Measurements from ENCODE around the gene XK. TPM values are rescaled to one million over a fixed set of nuclear protein-coding genes. Genes with fewer than 3 reads are reported as not detected.

XK gene
- polyA plus RNA-seq, 4 donors: 8.7 to 11.0 (median 9.4) TPM

DNA sequence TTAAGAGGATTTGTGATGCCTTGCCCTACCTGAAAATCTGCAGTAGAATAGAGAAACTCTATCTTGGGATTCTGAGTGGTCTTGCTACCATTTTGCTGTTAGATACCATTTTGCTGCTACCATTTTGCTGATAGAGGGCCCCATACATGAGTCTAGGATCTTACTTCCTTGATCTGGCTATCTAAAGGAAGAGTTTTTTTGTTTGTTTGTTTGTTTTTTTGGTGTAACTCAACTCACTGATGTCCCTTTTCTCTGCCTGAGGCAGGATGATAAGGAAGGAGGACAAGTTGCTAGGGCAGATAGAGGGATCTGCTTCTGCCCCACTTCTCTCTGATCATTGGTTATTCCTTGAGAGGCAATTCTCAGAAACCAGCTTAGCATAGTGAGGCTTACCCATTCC lies 31.0 kb downstream of the XK start:
- Histone ChIP-seq H3K27ac (ENCODE audit: low read depth in 1 of 3, low read length in 2 of 3) (no peak overlapping the region), H3K36me3 (ENCODE audit: control insufficient read depth in 3 of 3, insufficient read depth in 2 of 3, low read depth in 1 of 3, low read length in 3 of 3) (no peaks in the 10 kb centered on the region), H3K9me3 (ENCODE audit: control insufficient read depth in 2 of 2, insufficient read depth in 1 of 2, low read depth in 1 of 2, low read length in 1 of 2) (no peaks in the 10 kb centered on the region), H3K27me3 (ENCODE audit: control insufficient read depth in 3 of 3, insufficient read depth in 3 of 3, low read length in 3 of 3) (no peaks in the 10 kb centered on the region), H3K4me1 (ENCODE audit: control insufficient read depth in 3 of 3, insufficient read depth in 2 of 3, low read depth in 1 of 3, low read length in 2 of 3) (no peaks in the 10 kb centered on the region), H3K4me3 (ENCODE audit: low read depth in 1 of 3, low read length in 3 of 3) (no peak overlapping the region)
- FAIRE-seq (no peak), DNase-seq (no peak)

- no peak overlapping the region for H3K4me3 ChIP-seq (ENCODE audit: low read depth in 1 of 3, low read length in 3 of 3)
- FAIRE-seq: no peak
These were observed 32.1 kb downstream of the XK start for GRCh38 chrX:37717708-37718107.

DNA sequence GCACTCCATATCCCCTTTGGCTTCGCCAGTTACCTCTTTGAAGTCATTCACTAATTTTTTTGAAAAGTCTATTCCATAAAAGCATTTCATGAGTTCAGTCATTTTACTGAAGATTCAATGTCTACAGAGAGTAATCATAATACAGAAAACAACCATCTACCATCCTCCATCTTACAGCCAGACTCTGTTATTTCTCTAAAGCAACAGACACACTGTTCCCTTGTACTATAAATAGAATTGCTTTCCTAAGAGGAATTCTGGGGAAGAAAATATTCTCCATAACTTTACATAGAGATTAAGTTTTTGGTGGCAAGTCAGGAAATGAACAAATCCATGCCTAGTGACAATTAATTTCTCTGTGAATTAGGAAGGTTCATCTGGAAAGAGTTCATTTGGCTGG lies 37.0 kb downstream of the XK start:
- no peak for DNase-seq
- H3K36me3 ChIP-seq (ENCODE audit: control insufficient read depth in 3 of 3, insufficient read depth in 2 of 3, low read depth in 1 of 3, low read length in 3 of 3): peaks cover 0 to 2% (median 0%) of the 10 kb centered on the region in 3 donors
- no peak overlapping the region for H3K27ac ChIP-seq (ENCODE audit: low read depth in 1 of 3, low read length in 2 of 3)
- no peaks in the 10 kb centered on the region for H3K27me3 ChIP-seq (ENCODE audit: control insufficient read depth in 3 of 3, insufficient read depth in 3 of 3, low read length in 3 of 3)
- H3K4me1 ChIP-seq (ENCODE audit: control insufficient read depth in 3 of 3, insufficient read depth in 2 of 3, low read depth in 1 of 3, low read length in 2 of 3): no peaks in the 10 kb centered on the region
- no peaks in the 10 kb centered on the region for H3K9me3 ChIP-seq (ENCODE audit: control insufficient read depth in 2 of 2, insufficient read depth in 1 of 2, low read depth in 1 of 2, low read length in 1 of 2)
- WGBS, 3 donors: 60 to 94% (median 86%) methylated on average over 1 of the region's 1 CpG
- H3K4me3 ChIP-seq (ENCODE audit: low read depth in 1 of 3, low read length in 3 of 3): no peak overlapping the region
- no peak for FAIRE-seq

More at GRCh38 chrX:37717708-37718107, 32.1 kb downstream of the XK start:
- Histone ChIP-seq H3K9me3 (ENCODE audit: control insufficient read depth in 2 of 2, insufficient read depth in 1 of 2, low read depth in 1 of 2, low read length in 1 of 2) (no peaks in the 10 kb centered on the region), H3K27me3 (ENCODE audit: control insufficient read depth in 3 of 3, insufficient read depth in 3 of 3, low read length in 3 of 3) (no peaks in the 10 kb centered on the region), H3K36me3 (ENCODE audit: control insufficient read depth in 3 of 3, insufficient read depth in 2 of 3, low read depth in 1 of 3, low read length in 3 of 3) (no peaks in the 10 kb centered on the region), H3K4me1 (ENCODE audit: control insufficient read depth in 3 of 3, insufficient read depth in 2 of 3, low read depth in 1 of 3, low read length in 2 of 3) (no peaks in the 10 kb centered on the region), H3K27ac (ENCODE audit: low read depth in 1 of 3, low read length in 2 of 3) (no peak overlapping the region)
- 75 to 81% (median 79%) methylated on average over 1 of the region's 1 CpG for WGBS, 3 donors
- DNase-seq: no peak

GRCh38 chrX:37726346-37726745 lies 40.8 kb downstream of the XK start:
- H3K4me1 ChIP-seq (ENCODE audit: control insufficient read depth in 3 of 3, insufficient read depth in 2 of 3, low read depth in 1 of 3, low read length in 2 of 3): no peaks in the 10 kb centered on the region
- no peak overlapping the region for H3K27ac ChIP-seq (ENCODE audit: low read depth in 1 of 3, low read length in 2 of 3)
- peaks cover 0 to 5% (median 0%) of the 10 kb centered on the region in 3 donors for H3K36me3 ChIP-seq (ENCODE audit: control insufficient read depth in 3 of 3, insufficient read depth in 2 of 3, low read depth in 1 of 3, low read length in 3 of 3)
- no peak for FAIRE-seq
- no peak overlapping the region for H3K4me3 ChIP-seq (ENCODE audit: low read depth in 1 of 3, low read length in 3 of 3)
- H3K27me3 ChIP-seq (ENCODE audit: control insufficient read depth in 3 of 3, insufficient read depth in 3 of 3, low read length in 3 of 3): no peaks in the 10 kb centered on the region
- no peak for DNase-seq
- 76 to 96% (median 80%) methylated on average over 3 of the region's 3 CpGs for WGBS, 3 donors
- H3K9me3 ChIP-seq (ENCODE audit: control insufficient read depth in 2 of 2, insufficient read depth in 1 of 2, low read depth in 1 of 2, low read length in 1 of 2): no peaks in the 10 kb centered on the region

DNA sequence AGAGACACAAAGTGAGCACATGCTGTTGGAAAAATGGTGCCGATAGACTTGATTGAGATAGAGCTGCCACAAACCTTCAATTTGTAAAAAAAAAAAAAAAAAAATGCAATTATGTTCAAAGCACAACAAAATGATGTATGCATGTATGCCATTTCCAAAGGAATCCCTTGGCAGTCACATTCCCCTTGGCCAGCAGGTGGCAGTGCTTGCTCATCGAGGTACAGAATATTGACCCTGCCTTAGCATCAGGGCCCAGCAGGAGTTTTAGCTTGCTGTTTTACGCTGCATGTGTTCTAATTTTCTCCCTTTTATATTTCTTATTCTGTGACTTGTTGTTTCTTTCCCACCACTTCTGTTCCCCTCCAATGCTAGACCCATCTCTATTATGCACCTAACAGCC lies 59.8 kb downstream of the XK start:
- H3K4me3 ChIP-seq (ENCODE audit: low read depth in 1 of 3, low read length in 3 of 3): no peak overlapping the region
- DNase-seq (peak; percentile 66 to 67), FAIRE-seq (peak; percentile 93)
- no peaks in the 10 kb centered on the region for H3K36me3 ChIP-seq (ENCODE audit: control insufficient read depth in 3 of 3, insufficient read depth in 2 of 3, low read depth in 1 of 3, low read length in 3 of 3)
- 9 to 29% (median 17%) methylated on average over 3 of the region's 3 CpGs for WGBS, 3 donors
- H3K27ac ChIP-seq (ENCODE audit: low read depth in 1 of 3, low read length in 2 of 3): no peak overlapping the region
- no peaks in the 10 kb centered on the region for H3K27me3 ChIP-seq (ENCODE audit: control insufficient read depth in 3 of 3, insufficient read depth in 3 of 3, low read length in 3 of 3)
- no peaks in the 10 kb centered on the region for H3K4me1 ChIP-seq (ENCODE audit: control insufficient read depth in 3 of 3, insufficient read depth in 2 of 3, low read depth in 1 of 3, low read length in 2 of 3)
- H3K9me3 ChIP-seq (ENCODE audit: control insufficient read depth in 2 of 2, insufficient read depth in 1 of 2, low read depth in 1 of 2, low read length in 1 of 2): no peaks in the 10 kb centered on the region

DNA sequence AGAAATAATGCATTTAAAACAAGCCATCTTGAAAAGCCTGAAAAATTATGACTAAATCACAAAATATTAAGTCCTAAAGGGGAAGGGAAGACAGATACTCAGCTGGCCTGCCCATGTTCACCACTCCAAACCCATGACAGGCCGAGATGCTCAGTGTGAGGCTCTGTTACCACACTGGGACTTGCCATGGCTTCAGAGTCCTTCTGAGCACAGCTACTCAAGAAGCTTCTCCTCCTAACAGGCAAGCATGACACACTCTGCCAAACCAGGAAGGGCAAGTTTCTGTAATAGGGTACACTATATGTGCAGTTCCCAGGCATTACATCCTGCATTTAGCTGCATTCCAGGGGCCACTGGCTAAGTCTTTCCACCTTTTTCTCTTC lies 60.2 kb downstream of the XK start:
- Histone ChIP-seq H3K4me1 (ENCODE audit: control insufficient read depth in 3 of 3, insufficient read depth in 2 of 3, low read depth in 1 of 3, low read length in 2 of 3) (no peaks in the 10 kb centered on the region), H3K27ac (ENCODE audit: low read depth in 1 of 3, low read length in 2 of 3) (peak overlapping the region in 1 of 3 donors; percentile 9), H3K27me3 (ENCODE audit: control insufficient read depth in 3 of 3, insufficient read depth in 3 of 3, low read length in 3 of 3) (no peaks in the 10 kb centered on the region), H3K4me3 (ENCODE audit: low read depth in 1 of 3, low read length in 3 of 3) (no peak overlapping the region), H3K36me3 (ENCODE audit: control insufficient read depth in 3 of 3, insufficient read depth in 2 of 3, low read depth in 1 of 3, low read length in 3 of 3) (no peaks in the 10 kb centered on the region), H3K9me3 (ENCODE audit: control insufficient read depth in 2 of 2, insufficient read depth in 1 of 2, low read depth in 1 of 2, low read length in 1 of 2) (no peaks in the 10 kb centered on the region)
- DNase-seq (no peak), FAIRE-seq (no peak)
- 67 to 89% (median 71%) methylated on average over 1 of the region's 1 CpG for WGBS, 3 donors

GRCh38 chrX:37746218-37746941 lies 60.8 kb downstream of the XK start:
- DNase-seq (no peak), FAIRE-seq (no peak)
- H3K4me3 ChIP-seq (ENCODE audit: low read depth in 1 of 3, low read length in 3 of 3): no peak overlapping the region
- no peaks in the 10 kb centered on the region for H3K27me3 ChIP-seq (ENCODE audit: control insufficient read depth in 3 of 3, insufficient read depth in 3 of 3, low read length in 3 of 3)
- no peaks in the 10 kb centered on the region for H3K36me3 ChIP-seq (ENCODE audit: control insufficient read depth in 3 of 3, insufficient read depth in 2 of 3, low read depth in 1 of 3, low read length in 3 of 3)
- no peaks in the 10 kb centered on the region for H3K9me3 ChIP-seq (ENCODE audit: control insufficient read depth in 2 of 2, insufficient read depth in 1 of 2, low read depth in 1 of 2, low read length in 1 of 2)
- no peaks in the 10 kb centered on the region for H3K4me1 ChIP-seq (ENCODE audit: control insufficient read depth in 3 of 3, insufficient read depth in 2 of 3, low read depth in 1 of 3, low read length in 2 of 3)
- H3K27ac ChIP-seq (ENCODE audit: low read depth in 1 of 3, low read length in 2 of 3): no peak overlapping the region
- WGBS, 3 donors: 51 to 74% (median 71%) methylated on average over 7 of the region's 7 CpGs

DNA sequence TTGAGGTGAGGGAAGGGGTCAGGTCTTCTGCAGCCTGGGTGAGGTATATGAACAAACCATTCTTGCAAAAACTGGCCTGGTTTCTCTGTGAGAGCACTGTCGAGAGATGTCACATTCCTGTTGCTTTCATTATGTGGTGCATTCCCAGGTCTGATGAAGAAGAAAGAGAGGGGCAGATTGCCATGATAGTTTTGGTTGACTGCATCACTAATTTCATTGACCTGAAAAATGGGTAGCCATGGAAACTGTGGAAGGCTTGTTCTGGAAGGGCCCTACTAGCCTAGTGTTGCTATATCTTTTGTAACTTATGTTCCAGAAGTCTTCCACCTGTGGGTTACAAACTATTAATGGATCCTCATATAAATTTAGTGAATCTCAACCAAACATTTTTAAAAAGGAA lies 61.4 kb downstream of the XK start:
- FAIRE-seq: no peak
- no peak for DNase-seq
- Histone ChIP-seq H3K36me3 (ENCODE audit: control insufficient read depth in 3 of 3, insufficient read depth in 2 of 3, low read depth in 1 of 3, low read length in 3 of 3) (no peaks in the 10 kb centered on the region), H3K9me3 (ENCODE audit: control insufficient read depth in 2 of 2, insufficient read depth in 1 of 2, low read depth in 1 of 2, low read length in 1 of 2) (no peaks in the 10 kb centered on the region), H3K4me1 (ENCODE audit: control insufficient read depth in 3 of 3, insufficient read depth in 2 of 3, low read depth in 1 of 3, low read length in 2 of 3) (no peaks in the 10 kb centered on the region), H3K4me3 (ENCODE audit: low read depth in 1 of 3, low read length in 3 of 3) (no peak overlapping the region), H3K27ac (ENCODE audit: low read depth in 1 of 3, low read length in 2 of 3) (no peak overlapping the region), H3K27me3 (ENCODE audit: control insufficient read depth in 3 of 3, insufficient read depth in 3 of 3, low read length in 3 of 3) (no peaks in the 10 kb centered on the region)
- 57 to 86% (median 74%) methylated on average over 1 of the region's 1 CpG for WGBS, 3 donors

DNA sequence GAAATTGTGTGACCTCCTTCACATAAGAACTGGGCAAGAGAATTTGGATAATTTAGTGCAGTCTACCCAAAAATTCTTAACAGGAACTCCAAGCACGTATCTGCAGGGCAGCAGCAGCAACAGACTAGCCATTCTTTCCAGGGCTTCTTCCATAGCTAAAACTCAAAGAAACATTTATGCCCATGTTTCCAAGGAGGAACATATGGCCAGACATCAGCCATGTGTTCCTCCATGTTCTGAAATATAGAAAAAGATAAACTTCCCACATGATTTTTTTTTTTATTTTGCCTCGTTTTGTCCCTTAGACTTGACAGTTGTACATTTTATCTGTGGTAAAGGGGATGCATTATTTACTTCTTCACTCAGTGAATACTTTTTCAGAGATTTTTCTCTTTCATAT lies 66.7 kb downstream of the XK start:
- FAIRE-seq: no peak
- WGBS, 3 donors: 64 to 91% (median 83%) methylated on average over 2 of the region's 2 CpGs

More for the DNA sequence above, 66.7 kb downstream of the XK start:
- H3K36me3 ChIP-seq (ENCODE audit: control insufficient read depth in 3 of 3, insufficient read depth in 2 of 3, low read depth in 1 of 3, low read length in 3 of 3): no peaks in the 10 kb centered on the region
- no peak overlapping the region for H3K27ac ChIP-seq (ENCODE audit: low read depth in 1 of 3, low read length in 2 of 3)
- H3K27me3 ChIP-seq (ENCODE audit: control insufficient read depth in 3 of 3, insufficient read depth in 3 of 3, low read length in 3 of 3): no peaks in the 10 kb centered on the region
- H3K4me3 ChIP-seq (ENCODE audit: low read depth in 1 of 3, low read length in 3 of 3): no peak overlapping the region
- no peaks in the 10 kb centered on the region for H3K9me3 ChIP-seq (ENCODE audit: control insufficient read depth in 2 of 2, insufficient read depth in 1 of 2, low read depth in 1 of 2, low read length in 1 of 2)
- DNase-seq: no peak
- no peaks in the 10 kb centered on the region for H3K4me1 ChIP-seq (ENCODE audit: control insufficient read depth in 3 of 3, insufficient read depth in 2 of 3, low read depth in 1 of 3, low read length in 2 of 3)
